C4-2B (cell line): ENCODE results near the gene FHIT.

Source experiments
- CTCF ChIP-seq: fragments of 450-650 bp; conservative IDR thresholded peaks from 2 replicates; pipeline ENCODE4 v1.5.1; 2017; ENCODE audit warnings: mild to moderate bottlenecking
- ZFX ChIP-seq: fragments of 450-650 bp; IDR thresholded peaks from 2 replicates; pipeline ENCODE4 v1.6.1; 2017

- TF ChIP-seq CTCF, result no peak
- TF ChIP-seq ZFX, result no peak
These were observed 1205.6 kb downstream of the FHIT start for GRCh38 chr3:60045686-60046085.
